Neuronal stem cell (in vitro differentiated cells): ENCODE measurements around the gene PLEKHG3.

Source experiments
- DNase-seq: peaks from one replicate; pipeline ENCODE4 v3.0.0-alpha.2; 2013; ENCODE audit warnings: low spot score
- H2AFZ ChIP-seq: one replicate; pipeline ENCODE4 v1.6.1; 2013; ENCODE audit warnings: mild to moderate bottlenecking, low read length, inconsistent platforms
- H2AK5ac ChIP-seq: 2 replicates; pipeline ENCODE4 v1.6.1; 2013; ENCODE audit warnings: low read depth, mild to moderate bottlenecking, inconsistent platforms, low read length, moderate library complexity, mixed read lengths
- H2BK120ac ChIP-seq: 2 replicates; pipeline ENCODE4 v1.6.1; 2013; ENCODE audit warnings: low read depth, mild to moderate bottlenecking, inconsistent platforms, low read length, moderate library complexity, mixed read lengths
- H2BK12ac ChIP-seq: one replicate; pipeline ENCODE4 v1.6.1; 2013; ENCODE audit warnings: low read length, inconsistent platforms
- H2BK15ac ChIP-seq: 2 replicates; pipeline ENCODE4 v1.6.1; 2013; ENCODE audit warnings: mild to moderate bottlenecking, low read length, inconsistent platforms, mixed read lengths
- H2BK5ac ChIP-seq: one replicate; pipeline ENCODE4 v1.6.1; 2013; ENCODE audit warnings: inconsistent platforms, mild to moderate bottlenecking, low read length, moderate library complexity
- H3K14ac ChIP-seq: one replicate; pipeline ENCODE4 v1.6.1; 2013; ENCODE audit warnings: low read length, inconsistent platforms
- H3K18ac ChIP-seq: 2 replicates; pipeline ENCODE4 v1.6.1; 2013; ENCODE audit warnings: low read length, inconsistent platforms
- H3K23ac ChIP-seq: 2 replicates; pipeline ENCODE4 v1.6.1; 2013; ENCODE audit warnings: low read depth, mild to moderate bottlenecking, mixed read lengths, low read length, inconsistent platforms; ENCODE audit not compliant: poor library complexity
- H3K27ac ChIP-seq: replicated peaks from 3 replicates; pipeline ENCODE4 v1.5.1; 2013; ENCODE audit warnings: low read length, inconsistent platforms
- H3K27me3 ChIP-seq, 3 experiments: 2 replicates each; pipeline ENCODE4 v1.6.1; 2013; ENCODE audit warnings: low read length in 3 of 3, mild to moderate bottlenecking in 2 of 3, inconsistent platforms in 1 of 3, low read depth in 1 of 3, mixed read lengths in 1 of 3, moderate library complexity in 1 of 3; ENCODE audit not compliant: control insufficient read depth in 3 of 3, insufficient read depth in 3 of 3
- H3K36me3 ChIP-seq, 2 donors: replicated peaks in 1 of 2; 2 replicates each; pipeline ENCODE4 v1.6.1; 2013; ENCODE audit warnings: low read length in 2 of 2; ENCODE audit not compliant: control insufficient read depth in 2 of 2, insufficient read depth in 2 of 2
- H3K4ac ChIP-seq: 2 replicates; pipeline ENCODE4 v1.6.1; 2013; ENCODE audit warnings: inconsistent platforms, mild to moderate bottlenecking, low read length, moderate library complexity
- H3K4me1 ChIP-seq, 2 donors: 1 replicate in 1 of 2; 2 replicates in 1 of 2; pipeline ENCODE4 v1.6.1; 2013; ENCODE audit warnings: low read length in 2 of 2, low read depth in 1 of 2; ENCODE audit not compliant: control insufficient read depth in 2 of 2, insufficient read depth in 1 of 2
- H3K4me2 ChIP-seq: one replicate; pipeline ENCODE4 v1.6.1; 2013; ENCODE audit warnings: mild to moderate bottlenecking, low read length, inconsistent platforms; ENCODE audit not compliant: insufficient read depth, poor library complexity, severe bottlenecking
- H3K4me3 ChIP-seq, 2 donors: 2 replicates each; pipeline ENCODE4 v1.5.1; 2013; ENCODE audit warnings: low read length in 2 of 2, mild to moderate bottlenecking in 2 of 2, inconsistent platforms in 1 of 2, moderate library complexity in 1 of 2
- H3K79me1 ChIP-seq: one replicate; pipeline ENCODE4 v1.6.1; 2013; ENCODE audit warnings: low read depth, mild to moderate bottlenecking, inconsistent platforms, low read length, moderate library complexity
- H3K9ac ChIP-seq: one replicate; pipeline ENCODE4 v1.6.1; 2013; ENCODE audit warnings: mild to moderate bottlenecking, low read depth, low read length, inconsistent platforms; ENCODE audit not compliant: poor library complexity
- H3K9me3 ChIP-seq, 2 donors: replicated peaks in 1 of 2; 2 replicates each; pipeline versions ENCODE3 to v1.6.1; 2013; ENCODE audit warnings: low read length in 2 of 2, mild to moderate bottlenecking in 2 of 2, inconsistent platforms in 1 of 2, low read depth in 1 of 2, mixed read lengths in 1 of 2, moderate library complexity in 1 of 2; ENCODE audit not compliant: control insufficient read depth in 2 of 2, insufficient read depth in 1 of 2
- H4K8ac ChIP-seq: one replicate; pipeline ENCODE4 v1.6.1; 2013; ENCODE audit warnings: low read depth, mild to moderate bottlenecking, inconsistent platforms, low read length, moderate library complexity
- H4K91ac ChIP-seq: one replicate; pipeline ENCODE4 v1.6.1; 2013; ENCODE audit warnings: low read length, low read depth, mild to moderate bottlenecking, inconsistent platforms; ENCODE audit not compliant: poor library complexity
- WGBS, 2 donors: extraction: QIAGEN DNeasy Blood & Tissue Kit; methylation state at CpG; one replicate each; pipeline ENCODE4 v1.1.7; 2013; ENCODE audit warnings: missing lambda C conversion rate in 2 of 2, mixed read lengths in 1 of 2; ENCODE audit not compliant: insufficient read length in 2 of 2, insufficient replicate concordance in 1 of 2; ENCODE audit errors: extremely low coverage in 2 of 2; 5-methylcytosine and 5-hydroxymethylcytosine counted together

The PLEKHG3 gene

GRCh38 chr14:64767215-64767964 lies 63.2 kb downstream of the PLEKHG3 start:
- Histone ChIP-seq H3K4me3 (peak overlapping the region in 1 of 2 donors; percentile 32), H3K4ac (no peak overlapping the region), H2AK5ac (peak overlapping the region; percentile 51), H2BK120ac (peak overlapping the region; percentile 29), H3K79me1 (no peaks in the 10 kb centered on the region), H3K27ac (no peak overlapping the region), H3K23ac (peak overlapping the region; percentile 35), H3K18ac (peak overlapping the region; percentile 49), H2AFZ (peak overlapping the region; percentile 37), H4K8ac (no peak overlapping the region), H3K14ac (peak overlapping the region; percentile 5), H3K27me3 (peaks cover 0 to 49% (median 4%) of the 10 kb centered on the region in 3 experiments), H4K91ac (peak overlapping the region; percentile 26), H2BK15ac (peak overlapping the region; percentile 60), H3K4me2 (no peak overlapping the region), H3K9ac (no peak overlapping the region), H2BK12ac (peak overlapping the region; percentile 59), H3K36me3 (no peaks in the 10 kb centered on the region), H2BK5ac (peak overlapping the region; percentile 27), H3K4me1 (peaks cover 5 to 26% of the 10 kb centered on the region in 2 donors), H3K9me3 (peaks cover 0 to under 1% of the 10 kb centered on the region in 2 donors)
- DNase-seq = no peak
- no CpG with 5 or more reads among the region's 15 CpGs for WGBS, 2 donors

- Histone ChIP-seq H3K4me1 (peaks cover 5 to 18% of the 10 kb centered on the region in 2 donors), H3K4me3 (no peak overlapping the region), H3K27me3 (peaks cover 0 to 37% (median 4%) of the 10 kb centered on the region in 3 experiments), H2BK12ac (no peak overlapping the region), H3K18ac (peak overlapping the region; percentile 15), H4K8ac (no peak overlapping the region), H2AFZ (no peak overlapping the region), H3K23ac (no peak overlapping the region), H3K4me2 (no peak overlapping the region), H2BK15ac (no peak overlapping the region), H4K91ac (no peak overlapping the region), H3K4ac (no peak overlapping the region), H3K27ac (no peak overlapping the region), H2BK120ac (no peak overlapping the region), H2BK5ac (peak overlapping the region; percentile 77), H2AK5ac (peak overlapping the region; percentile 30), H3K9me3 (peaks cover 3 to 11% of the 10 kb centered on the region in 2 donors), H3K9ac (peak overlapping the region; percentile 24), H3K36me3 (no peaks in the 10 kb centered on the region), H3K79me1 (no peaks in the 10 kb centered on the region), H3K14ac (no peak overlapping the region)
- no peak for DNase-seq
- WGBS, 2 donors = no CpG with 5 or more reads among the region's 13 CpGs
Measured at GRCh38 chr14:64768401-64769095, 64.3 kb downstream of the PLEKHG3 start.

DNA sequence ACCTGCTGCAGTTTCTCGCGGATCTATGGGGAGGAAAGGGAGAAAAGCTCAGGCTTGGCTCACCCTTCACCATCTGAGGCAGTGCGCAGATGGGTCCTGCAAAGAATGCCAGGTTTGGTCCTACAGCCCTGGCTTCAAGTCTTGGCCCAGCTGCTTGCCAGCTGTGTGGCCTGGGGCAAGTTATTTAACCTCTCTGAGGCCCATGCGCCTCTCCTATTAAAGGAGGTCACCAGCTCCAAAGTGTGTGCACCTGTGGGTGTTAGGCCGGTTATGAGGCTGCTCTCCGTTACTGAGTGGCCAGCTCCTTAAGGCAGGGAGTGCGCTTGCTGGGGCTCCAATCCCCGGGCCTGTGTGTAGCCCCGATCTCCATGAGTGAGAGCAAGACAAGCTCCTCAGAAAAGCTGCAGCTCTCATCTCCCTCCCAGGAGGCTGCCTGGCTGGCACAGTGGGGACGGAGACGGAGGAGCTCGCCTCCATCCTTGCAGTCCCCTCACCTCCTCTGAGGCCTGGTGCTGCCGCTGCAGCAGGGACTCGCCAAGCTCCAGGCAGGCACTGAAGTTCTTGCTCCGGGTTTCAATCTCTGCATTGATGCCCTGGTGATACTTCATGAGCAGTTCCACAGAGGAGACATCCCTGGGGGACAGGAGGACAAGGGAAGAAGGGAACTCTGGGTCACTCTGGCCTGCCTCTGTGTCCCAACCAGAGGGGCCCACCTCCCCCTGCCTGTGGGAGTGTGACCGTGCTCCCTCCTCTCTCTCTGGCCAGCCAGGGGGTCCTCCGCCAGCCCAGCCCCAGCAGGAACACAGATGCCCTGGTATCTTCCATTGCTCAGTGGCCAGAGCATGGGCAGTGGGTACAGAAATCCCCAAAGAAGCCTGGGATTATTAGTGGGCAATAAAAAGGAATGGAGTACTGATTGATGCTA lies 65.1 kb downstream of the PLEKHG3 start:
- H2BK15ac ChIP-seq = no peak overlapping the region
- no peak overlapping the region for H3K4me3 ChIP-seq
- no peak overlapping the region for H3K14ac ChIP-seq
- H2BK5ac ChIP-seq = peak overlapping the region; percentile 77
- no peak overlapping the region for H3K4ac ChIP-seq
- H2BK120ac ChIP-seq = no peak overlapping the region
- WGBS, 2 donors = no CpG with 5 or more reads among the region's 17 CpGs
- no peak overlapping the region for H3K27ac ChIP-seq
- no peak overlapping the region for H4K91ac ChIP-seq
- H3K18ac ChIP-seq = peak overlapping the region; percentile 60
- no peak overlapping the region for H3K4me2 ChIP-seq
- H3K27me3 ChIP-seq = peaks cover 0 to 29% (median 4%) of the 10 kb centered on the region in 3 experiments
- peak overlapping the region; percentile 24 for H3K9ac ChIP-seq
- no peak for DNase-seq
- H2AFZ ChIP-seq = no peak overlapping the region
- peak overlapping the region; percentile 30 for H2AK5ac ChIP-seq
- no peaks in the 10 kb centered on the region for H3K36me3 ChIP-seq
- no peak overlapping the region for H2BK12ac ChIP-seq
- peaks cover 8 to 18% of the 10 kb centered on the region in 2 donors for H3K9me3 ChIP-seq
- H3K4me1 ChIP-seq = peaks cover 3 to 10% of the 10 kb centered on the region in 2 donors
- no peak overlapping the region for H4K8ac ChIP-seq
- no peaks in the 10 kb centered on the region for H3K79me1 ChIP-seq
- H3K23ac ChIP-seq = no peak overlapping the region
